Suprapubic skin (tissue), 3 donors: ENCODE results near the gene RAB14.

Experiments used
- CTCF ChIP-seq, 2 donors: fragments of 200-600 bp in 1 of 2; fragments of 450-650 bp in 1 of 2; sonication (generic) in 1 of 2; IDR thresholded peaks; one replicate each; pipeline ENCODE4 v1.5.1; 2016 to 2019; ENCODE audit warnings: antibody characterized with exemption in 2 of 2, mild to moderate bottlenecking in 1 of 2, moderate library complexity in 1 of 2
- POLR2A ChIP-seq, 2 donors: fragments of 450-650 bp; IDR thresholded peaks; one replicate each; pipeline ENCODE4 v1.6.1; 2017; ENCODE audit warnings: antibody characterized with exemption in 2 of 2, mild to moderate bottlenecking in 2 of 2, moderate library complexity in 2 of 2

- TF ChIP-seq POLR2A (IDR thresholded peaks at IDR 0.05): no peak
- no peak for TF ChIP-seq CTCF (IDR thresholded peaks at IDR 0.05)
These were observed 63.1 kb downstream of the RAB14 start for GRCh38 chr9:121138561-121138960.
